Ishikawa (cell line): ENCODE measurements around the gene ADD1.

Source experiments
- CEBPB ChIP-seq: IDR thresholded peaks from 2 replicates; pipeline ENCODE4 v1.6.1; 2012
- CREB1 ChIP-seq: IDR thresholded peaks from 2 replicates; pipeline ENCODE4 v1.6.1; 2012; ENCODE audit warnings: low read depth
- EGR1 ChIP-seq: IDR thresholded peaks from 2 replicates; pipeline ENCODE4 v1.6.1; 2012
- EP300 ChIP-seq: IDR thresholded peaks from 2 replicates; pipeline ENCODE4 v1.6.1; 2012; ENCODE audit warnings: borderline replicate concordance
- FOXM1 ChIP-seq: IDR thresholded peaks from 2 replicates; pipeline ENCODE4 v1.6.1; 2012; ENCODE audit warnings: low read depth, borderline replicate concordance
- NFIC ChIP-seq: IDR thresholded peaks from 2 replicates; pipeline ENCODE4 v1.6.1; 2012
- RAD21 ChIP-seq: IDR thresholded peaks from 2 replicates; pipeline ENCODE4 v1.6.1; 2012; ENCODE audit warnings: low read depth
- TAF1 ChIP-seq: IDR thresholded peaks from 2 replicates; pipeline ENCODE4 v1.6.1; 2012; ENCODE audit warnings: low read depth, mild to moderate bottlenecking
- TCF12 ChIP-seq: IDR thresholded peaks from 2 replicates; pipeline ENCODE4 v1.6.1; 2012; ENCODE audit warnings: low read depth
- TEAD4 ChIP-seq: IDR thresholded peaks from 2 replicates; pipeline ENCODE4 v1.6.1; 2012
- YY1 ChIP-seq: IDR thresholded peaks from 2 replicates; pipeline ENCODE4 v1.6.1; 2012; ENCODE audit warnings: low read depth
- ZBTB7A ChIP-seq: IDR thresholded peaks from 2 replicates; pipeline ENCODE4 v1.6.1; 2012; ENCODE audit warnings: low read depth
- TF ChIP-seq, protein P1 (sequence below): IDR thresholded peaks from 2 replicates; pipeline ENCODE4 v1.6.1; 2012
- TF ChIP-seq, protein P2 (sequence below): IDR thresholded peaks from 2 replicates; pipeline ENCODE4 v1.6.1; 2012; ENCODE audit warnings: low read depth, mild to moderate bottlenecking
- TF ChIP-seq, protein P3 (sequence below): IDR thresholded peaks from 2 replicates; pipeline ENCODE4 v1.6.1; 2012

Gene ADD1

DNA sequence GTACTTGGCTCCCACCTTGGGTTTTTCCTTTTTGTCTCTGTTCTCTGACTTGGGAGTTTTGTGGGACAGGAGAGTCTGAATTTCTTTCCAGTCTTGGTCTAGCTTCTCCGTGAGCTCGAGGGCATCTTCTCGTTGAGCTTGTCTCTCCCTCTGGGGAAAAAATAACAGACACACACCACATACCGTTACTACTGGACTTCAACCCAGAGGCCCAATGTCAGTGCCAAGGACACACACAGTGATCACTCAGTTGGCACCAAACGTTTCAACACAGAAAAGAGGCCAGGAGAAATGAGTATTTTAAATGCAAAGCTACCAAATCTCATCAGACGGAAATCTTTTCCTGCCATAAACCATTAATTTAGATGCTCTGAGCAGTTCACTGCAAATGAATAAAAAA, 109.9 kb downstream of the ADD1 start:
- TF ChIP-seq CEBPB, result no peak
- TF ChIP-seq TAF1, result no peak
- TF ChIP-seq ZBTB7A, result no peak
- TF ChIP-seq EGR1, result no peak
- no peak for TF ChIP-seq EP300
- TF ChIP-seq CREB1, result no peak
- no peak for TF ChIP-seq YY1
- TF ChIP-seq FOXM1, result no peak

DNA sequence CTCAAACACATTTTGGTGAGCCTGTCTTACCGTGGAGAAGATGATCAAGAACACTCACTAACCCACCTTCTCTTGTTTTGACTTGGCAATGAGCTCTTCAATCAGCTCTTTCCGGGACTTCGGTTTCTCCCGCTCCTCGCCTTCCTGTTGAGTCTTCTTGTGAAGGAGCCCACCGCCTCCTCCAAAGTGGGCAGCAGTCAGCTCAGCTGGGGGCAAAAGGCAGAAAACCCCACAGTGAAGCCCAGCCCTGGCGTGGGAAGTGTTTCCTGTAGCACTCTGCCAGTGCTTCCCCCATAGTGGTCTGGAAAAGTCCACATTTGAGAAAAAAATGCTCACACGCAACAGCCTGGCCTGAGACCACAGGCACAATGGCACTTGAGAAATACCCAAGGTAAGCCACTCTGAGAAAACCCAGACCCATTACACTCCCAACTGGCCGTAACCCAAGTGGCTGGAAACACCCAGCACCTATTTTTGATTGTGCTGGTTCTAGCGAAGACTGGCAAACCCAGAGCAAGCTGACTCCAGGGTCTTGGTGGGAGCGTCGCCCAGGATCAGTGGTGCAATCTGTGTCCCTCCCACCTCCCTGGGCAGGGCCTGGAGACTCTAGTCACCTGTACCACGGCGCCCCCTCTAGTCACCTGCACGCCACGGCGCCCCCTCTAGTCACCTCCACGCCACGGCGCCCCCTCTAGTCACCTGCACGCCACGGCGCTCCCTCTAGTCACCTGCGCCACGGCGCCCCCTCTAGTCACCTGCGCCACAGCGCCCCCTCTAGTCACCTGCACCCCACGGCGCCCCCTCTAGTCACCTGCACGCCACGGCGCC, 110.9 kb downstream of the ADD1 start:
- no peak for TF ChIP-seq YY1
- no peak for TF ChIP-seq NFIC
- TF ChIP-seq, protein P1, sequence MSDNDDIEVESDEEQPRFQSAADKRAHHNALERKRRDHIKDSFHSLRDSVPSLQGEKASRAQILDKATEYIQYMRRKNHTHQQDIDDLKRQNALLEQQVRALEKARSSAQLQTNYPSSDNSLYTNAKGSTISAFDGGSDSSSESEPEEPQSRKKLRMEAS, result no peak
- TF ChIP-seq TEAD4, result no peak
- TF ChIP-seq, protein P2, sequence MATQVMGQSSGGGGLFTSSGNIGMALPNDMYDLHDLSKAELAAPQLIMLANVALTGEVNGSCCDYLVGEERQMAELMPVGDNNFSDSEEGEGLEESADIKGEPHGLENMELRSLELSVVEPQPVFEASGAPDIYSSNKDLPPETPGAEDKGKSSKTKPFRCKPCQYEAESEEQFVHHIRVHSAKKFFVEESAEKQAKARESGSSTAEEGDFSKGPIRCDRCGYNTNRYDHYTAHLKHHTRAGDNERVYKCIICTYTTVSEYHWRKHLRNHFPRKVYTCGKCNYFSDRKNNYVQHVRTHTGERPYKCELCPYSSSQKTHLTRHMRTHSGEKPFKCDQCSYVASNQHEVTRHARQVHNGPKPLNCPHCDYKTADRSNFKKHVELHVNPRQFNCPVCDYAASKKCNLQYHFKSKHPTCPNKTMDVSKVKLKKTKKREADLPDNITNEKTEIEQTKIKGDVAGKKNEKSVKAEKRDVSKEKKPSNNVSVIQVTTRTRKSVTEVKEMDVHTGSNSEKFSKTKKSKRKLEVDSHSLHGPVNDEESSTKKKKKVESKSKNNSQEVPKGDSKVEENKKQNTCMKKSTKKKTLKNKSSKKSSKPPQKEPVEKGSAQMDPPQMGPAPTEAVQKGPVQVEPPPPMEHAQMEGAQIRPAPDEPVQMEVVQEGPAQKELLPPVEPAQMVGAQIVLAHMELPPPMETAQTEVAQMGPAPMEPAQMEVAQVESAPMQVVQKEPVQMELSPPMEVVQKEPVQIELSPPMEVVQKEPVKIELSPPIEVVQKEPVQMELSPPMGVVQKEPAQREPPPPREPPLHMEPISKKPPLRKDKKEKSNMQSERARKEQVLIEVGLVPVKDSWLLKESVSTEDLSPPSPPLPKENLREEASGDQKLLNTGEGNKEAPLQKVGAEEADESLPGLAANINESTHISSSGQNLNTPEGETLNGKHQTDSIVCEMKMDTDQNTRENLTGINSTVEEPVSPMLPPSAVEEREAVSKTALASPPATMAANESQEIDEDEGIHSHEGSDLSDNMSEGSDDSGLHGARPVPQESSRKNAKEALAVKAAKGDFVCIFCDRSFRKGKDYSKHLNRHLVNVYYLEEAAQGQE, result no peak
- TF ChIP-seq CREB1, result no peak
- TF ChIP-seq TCF12, result no peak
- peak; percentile 11; the same call in 1 of the 2 replicates for TF ChIP-seq RAD21

DNA sequence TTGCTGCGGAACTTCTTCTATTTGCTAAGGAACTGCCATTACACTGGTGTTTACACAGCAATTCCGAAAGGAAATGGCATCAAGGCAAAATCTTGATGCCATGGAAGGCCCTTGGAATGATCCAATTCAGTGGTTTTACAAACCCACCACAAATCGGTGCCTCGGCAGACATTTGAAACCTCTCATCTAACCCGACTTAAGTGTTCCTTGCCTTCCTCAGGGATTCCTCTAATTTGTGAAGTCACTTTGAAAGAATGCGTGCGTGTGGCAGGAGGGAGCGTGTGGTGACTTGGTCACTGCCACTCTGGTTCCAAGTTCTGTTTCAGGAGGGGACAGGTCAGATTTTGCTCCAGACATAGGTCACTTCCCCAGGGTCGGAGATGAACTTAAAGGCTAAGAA, 114.8 kb downstream of the ADD1 start:
- TF ChIP-seq YY1, result no peak
- TF ChIP-seq, protein P1, result no peak
- no peak for TF ChIP-seq TCF12
- TF ChIP-seq CREB1, result no peak
- TF ChIP-seq, protein P3, sequence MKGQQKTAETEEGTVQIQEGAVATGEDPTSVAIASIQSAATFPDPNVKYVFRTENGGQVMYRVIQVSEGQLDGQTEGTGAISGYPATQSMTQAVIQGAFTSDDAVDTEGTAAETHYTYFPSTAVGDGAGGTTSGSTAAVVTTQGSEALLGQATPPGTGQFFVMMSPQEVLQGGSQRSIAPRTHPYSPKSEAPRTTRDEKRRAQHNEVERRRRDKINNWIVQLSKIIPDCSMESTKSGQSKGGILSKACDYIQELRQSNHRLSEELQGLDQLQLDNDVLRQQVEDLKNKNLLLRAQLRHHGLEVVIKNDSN, result no peak
- TF ChIP-seq EP300, result no peak
- TF ChIP-seq FOXM1, result no peak
- TF ChIP-seq EGR1, result no peak
- TF ChIP-seq, protein P2, result no peak
- no peak for TF ChIP-seq CEBPB
- TF ChIP-seq TEAD4, result no peak
- no peak for TF ChIP-seq ZBTB7A

DNA sequence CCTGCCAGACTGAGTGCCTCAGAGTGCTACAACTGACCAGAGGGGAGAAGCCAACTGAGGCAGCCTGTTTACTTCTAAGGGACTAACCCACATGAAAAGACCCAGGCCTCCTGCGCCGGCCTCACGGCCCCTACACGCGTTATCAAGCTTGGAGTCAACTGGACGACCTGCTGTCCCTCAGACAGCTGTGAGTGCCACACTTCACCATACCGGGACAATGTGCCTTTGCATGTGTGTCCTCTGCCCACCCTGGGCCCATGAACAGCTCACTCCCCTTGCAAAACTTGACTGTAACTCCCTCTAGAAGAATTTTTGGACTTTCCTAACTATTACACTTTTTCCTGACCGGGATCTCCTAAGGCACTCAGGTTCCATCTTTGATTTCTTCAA, 117.8 kb downstream of the ADD1 start:
- TF ChIP-seq TEAD4, result no peak
- no peak for TF ChIP-seq FOXM1
- TF ChIP-seq YY1, result no peak
- no peak for TF ChIP-seq RAD21
- no peak for TF ChIP-seq ZBTB7A
- TF ChIP-seq, protein P3, result no peak
- TF ChIP-seq EGR1, result no peak
- TF ChIP-seq CREB1, result no peak
- TF ChIP-seq NFIC, result no peak
- TF ChIP-seq, protein P1, result no peak
- TF ChIP-seq CEBPB, result no peak
- TF ChIP-seq EP300, result no peak
- no peak for TF ChIP-seq TAF1
- TF ChIP-seq TCF12, result no peak
- TF ChIP-seq, protein P2, result no peak
